GM21447 (cell line): ENCODE data around the gene CAMSAP1.

Source experiments
- ATAC-seq: cut with Tn5 transposase; IDR thresholded peaks from one replicate; pipeline ENCODE4 v1.9.1; 2021; ENCODE audit not compliant: unreplicated experiment

CAMSAP1 gene

DNA sequence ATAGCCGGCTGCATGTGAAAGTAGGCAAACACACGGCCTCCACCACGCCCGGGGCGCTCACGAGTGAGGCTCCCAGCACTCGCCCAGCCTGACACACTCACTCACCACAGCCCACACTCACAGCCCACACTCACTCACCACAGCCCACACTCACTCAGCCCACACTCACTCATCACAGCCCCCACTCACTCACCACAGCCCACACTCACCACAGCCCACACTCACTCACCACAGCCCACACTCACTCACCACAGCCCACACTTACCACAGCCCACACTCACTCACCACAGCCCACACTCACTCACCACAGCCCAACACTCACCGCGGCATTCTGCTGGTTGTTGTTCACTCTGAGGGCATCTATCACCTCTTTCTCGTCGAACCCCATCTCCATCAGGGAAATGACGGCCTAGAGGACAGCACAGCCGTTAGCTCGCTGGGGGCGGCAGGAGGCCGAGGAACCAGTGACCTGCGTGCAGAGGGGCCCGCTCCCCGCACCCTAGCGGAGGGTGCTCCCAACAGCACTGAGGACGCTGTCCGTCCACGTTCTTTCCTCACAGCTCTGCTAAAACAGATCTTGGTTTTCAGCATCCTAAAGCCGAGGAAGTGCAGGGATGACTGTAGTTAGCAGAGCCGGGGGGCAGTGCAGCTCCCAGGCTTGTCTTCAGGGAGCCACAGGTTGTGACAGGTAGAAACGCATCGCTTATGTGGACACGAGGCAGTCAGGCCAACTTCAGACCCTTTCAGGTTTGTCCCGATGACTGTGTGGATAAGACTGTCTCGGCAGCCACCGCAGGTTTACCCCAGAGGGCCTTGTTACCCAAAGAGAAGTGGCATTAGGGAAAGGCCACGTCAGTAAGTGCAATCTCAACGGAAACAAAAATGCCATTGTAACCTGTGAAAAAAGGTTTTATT is 32.3 kb upstream of the CAMSAP1 start:
- no peak for ATAC-seq

DNA sequence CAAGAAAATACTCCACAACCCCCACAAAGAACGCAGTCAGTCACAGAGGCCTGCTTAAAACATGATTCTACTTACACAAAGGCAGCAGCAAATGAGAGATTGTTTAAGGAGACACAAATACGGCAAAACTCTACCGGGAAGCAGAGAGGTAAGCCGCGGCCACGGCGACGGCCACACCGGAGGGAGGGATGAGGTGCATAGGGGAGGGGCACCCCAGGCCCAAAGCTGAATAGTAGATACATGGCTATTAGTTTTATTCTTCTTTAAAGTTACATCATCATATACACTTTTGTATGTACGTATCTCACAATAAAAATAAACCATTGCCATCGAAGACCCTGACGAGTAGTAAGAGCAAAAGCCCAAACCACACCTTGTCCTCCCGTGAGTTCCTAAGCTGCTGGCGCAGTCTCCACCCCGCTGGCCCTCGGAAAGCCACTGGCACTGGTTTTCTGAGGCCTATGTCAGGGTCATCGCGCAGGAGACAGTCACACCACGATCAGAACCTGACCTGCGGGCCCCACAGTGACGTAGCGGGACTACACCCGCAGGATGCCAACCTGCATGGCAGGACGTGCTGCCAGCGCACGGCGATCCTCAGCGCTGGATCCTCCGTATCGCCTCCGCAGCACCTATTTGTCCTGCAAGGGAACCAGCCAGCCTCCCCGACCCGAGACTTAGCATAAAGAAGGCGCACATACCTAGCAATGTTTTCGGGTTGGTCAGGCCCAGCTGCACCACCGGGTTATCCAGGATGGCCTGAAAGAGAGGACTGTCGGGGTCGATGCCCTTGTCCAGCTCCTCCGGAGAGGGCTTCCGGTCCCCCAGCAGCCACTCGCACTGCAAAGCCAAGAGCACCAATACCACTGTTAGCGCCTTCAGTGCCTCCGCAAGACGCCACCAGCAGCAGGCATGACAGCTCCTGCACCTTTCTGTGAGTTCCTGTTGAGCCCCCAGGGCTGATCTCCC is 30.5 kb upstream of the CAMSAP1 start:
- ATAC-seq, result no peak

GRCh38 chr9:135933114-135933513 is 25.8 kb upstream of the CAMSAP1 start:
- no peak for ATAC-seq

DNA sequence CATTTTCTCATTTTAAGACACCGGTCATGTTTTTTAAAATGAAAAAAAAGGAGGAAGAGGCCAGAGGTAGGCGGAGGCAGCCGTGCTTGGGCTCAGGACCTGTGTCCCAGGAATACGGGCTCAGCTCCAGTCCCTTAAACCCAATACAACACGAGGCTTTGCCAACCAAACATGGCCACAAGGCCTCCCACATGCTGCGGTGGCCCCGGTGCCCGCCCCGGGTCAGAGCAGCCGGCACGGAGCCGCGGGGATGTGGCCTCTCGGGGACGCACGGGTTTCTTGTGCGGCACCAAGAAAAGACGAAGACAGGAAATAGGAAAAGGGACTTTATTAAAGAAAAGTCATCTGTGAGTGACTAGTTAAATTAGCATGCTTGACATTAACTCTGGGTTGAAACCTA is 25.3 kb upstream of the CAMSAP1 start:
- no peak for ATAC-seq

- no peak for ATAC-seq
These were observed 24.0 kb upstream of the CAMSAP1 start for GRCh38 chr9:135931349-135931820.

DNA sequence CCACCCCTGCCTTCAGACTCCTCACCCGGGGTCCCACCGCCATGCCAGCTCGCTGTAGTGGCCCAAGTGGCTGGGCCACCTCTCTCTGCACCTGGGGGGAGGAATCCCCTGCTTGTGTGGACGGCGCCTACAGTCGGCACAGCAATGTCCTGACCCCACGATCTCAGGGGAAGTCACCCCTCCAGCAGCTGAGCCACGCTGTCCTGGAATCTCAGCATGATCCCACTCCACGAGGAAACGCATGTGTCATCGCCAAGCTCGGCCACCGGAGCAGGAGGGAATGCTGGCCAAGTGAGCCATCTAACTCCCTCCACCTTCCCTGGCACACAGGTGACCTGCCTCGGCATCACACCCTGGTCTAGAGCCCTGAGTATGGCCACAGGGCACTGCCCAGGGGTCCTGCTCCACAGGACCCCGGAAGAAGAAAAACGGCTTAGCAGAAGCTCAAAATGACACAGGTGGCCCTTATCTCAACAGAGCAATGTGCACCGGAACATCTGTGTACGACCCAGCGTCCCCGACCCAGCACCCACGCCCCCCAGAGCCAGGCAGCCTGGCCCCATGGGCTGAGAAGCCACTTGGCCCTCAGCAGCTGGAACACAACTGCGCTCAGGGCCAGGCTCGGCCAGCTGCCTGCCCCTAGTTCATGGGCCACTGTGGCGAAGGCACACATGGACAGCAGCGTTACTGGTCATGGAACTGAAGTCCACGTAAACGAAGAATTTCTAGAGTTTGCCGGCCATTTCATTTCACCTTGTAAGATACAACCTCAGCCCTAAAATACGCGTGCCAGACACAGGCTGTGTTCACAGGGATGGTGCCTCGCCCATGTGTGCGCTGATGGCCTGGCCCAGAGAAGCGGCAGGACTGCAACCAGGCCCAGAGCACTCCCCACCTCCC is 23.4 kb upstream of the CAMSAP1 start:
- no peak for ATAC-seq

DNA sequence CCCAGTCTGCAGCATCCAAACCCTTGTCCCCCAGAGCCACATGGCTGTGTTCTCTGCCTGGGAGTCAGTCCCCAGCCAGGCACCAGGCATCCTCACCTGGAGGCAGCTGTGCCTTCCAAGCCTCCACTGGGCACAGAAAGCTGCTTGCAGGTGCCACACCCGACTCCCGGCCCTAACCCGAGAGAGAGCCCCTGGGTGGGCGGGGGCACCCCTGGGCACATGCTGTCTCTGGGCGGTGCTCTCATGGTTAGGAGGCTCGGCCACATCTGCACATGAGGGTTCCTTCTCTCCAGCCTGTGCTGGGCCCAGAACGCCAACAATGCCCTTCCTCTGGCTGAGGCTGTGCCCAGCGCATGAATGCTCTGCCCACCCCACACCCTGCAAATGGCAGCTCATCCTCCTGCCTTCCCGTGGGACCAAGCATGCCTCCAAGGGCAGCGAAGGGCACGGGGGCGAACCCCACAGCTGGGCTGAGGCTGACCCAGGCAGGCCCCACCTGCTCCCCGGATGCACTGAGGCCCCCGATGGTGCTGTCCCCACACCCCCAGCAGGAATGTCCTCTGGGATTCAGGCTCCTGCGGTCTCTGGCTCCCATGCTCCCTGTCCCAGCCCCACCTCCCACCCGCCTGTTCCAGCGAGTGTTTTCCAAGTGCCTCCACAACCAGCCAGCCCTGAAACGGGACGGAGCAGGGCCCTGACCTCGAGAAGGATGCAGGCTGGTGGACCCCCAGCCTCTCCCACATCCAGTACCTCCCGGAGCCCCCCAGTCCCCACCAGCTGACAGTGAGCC is 22.5 kb upstream of the CAMSAP1 start:
- ATAC-seq, result no peak

- ATAC-seq, result no peak
These were observed 21.6 kb upstream of the CAMSAP1 start for GRCh38 chr9:135928731-135929655.

GRCh38 chr9:135928074-135928730 is 20.9 kb upstream of the CAMSAP1 start:
- ATAC-seq, result no peak

- no peak for ATAC-seq
These were observed 20.1 kb upstream of the CAMSAP1 start for GRCh38 chr9:135927195-135928013.

- ATAC-seq, result no peak
These were observed 19.3 kb upstream of the CAMSAP1 start for GRCh38 chr9:135926402-135927194.

DNA sequence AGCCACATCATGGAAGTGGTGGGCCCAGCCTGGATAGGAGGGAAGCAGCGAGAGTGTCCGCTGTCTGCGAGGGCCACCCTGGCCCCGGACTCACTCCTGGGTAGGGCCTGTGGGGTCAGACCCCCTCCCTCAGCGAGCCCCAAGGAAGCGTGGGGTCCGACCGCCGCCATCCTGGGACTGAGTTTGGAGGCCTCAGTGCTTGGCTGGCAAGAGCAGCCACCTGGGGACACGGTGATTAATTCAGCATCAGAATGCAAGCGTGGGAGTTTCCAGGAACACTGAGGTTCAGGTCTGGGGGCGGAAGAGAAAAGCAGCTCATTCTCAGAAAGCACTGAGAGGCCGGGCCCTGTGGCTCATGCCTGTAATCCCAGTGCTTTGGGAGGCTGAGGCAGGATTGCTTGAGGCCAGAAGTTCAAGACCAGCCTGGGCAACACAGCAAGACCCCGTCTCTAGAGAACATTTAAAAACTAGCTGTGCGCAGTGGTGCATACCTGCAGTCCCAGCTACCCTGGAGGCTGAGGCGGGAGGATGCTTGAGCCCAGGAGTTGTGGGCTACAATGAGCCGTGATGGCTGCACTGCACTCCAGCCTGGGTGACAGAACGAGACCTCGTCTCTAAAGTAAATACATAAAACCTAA is 18.3 kb upstream of the CAMSAP1 start:
- ATAC-seq, result no peak

- no peak for ATAC-seq
These were observed 17.4 kb upstream of the CAMSAP1 start for GRCh38 chr9:135924628-135925338.

- no peak for ATAC-seq
These were observed 16.2 kb upstream of the CAMSAP1 start for GRCh38 chr9:135923508-135923907.

- no peak for ATAC-seq
These were observed 14.5 kb upstream of the CAMSAP1 start for GRCh38 chr9:135921749-135922310.
